ENCODE data around the gene RGS10. TPM values are rescaled to one million over a fixed set of nuclear protein-coding genes. Genes with fewer than 3 reads are reported as not detected.

Gene RGS10
- total RNA-seq, 1 experiment from 2014 or later: 10.6 TPM

DNA sequence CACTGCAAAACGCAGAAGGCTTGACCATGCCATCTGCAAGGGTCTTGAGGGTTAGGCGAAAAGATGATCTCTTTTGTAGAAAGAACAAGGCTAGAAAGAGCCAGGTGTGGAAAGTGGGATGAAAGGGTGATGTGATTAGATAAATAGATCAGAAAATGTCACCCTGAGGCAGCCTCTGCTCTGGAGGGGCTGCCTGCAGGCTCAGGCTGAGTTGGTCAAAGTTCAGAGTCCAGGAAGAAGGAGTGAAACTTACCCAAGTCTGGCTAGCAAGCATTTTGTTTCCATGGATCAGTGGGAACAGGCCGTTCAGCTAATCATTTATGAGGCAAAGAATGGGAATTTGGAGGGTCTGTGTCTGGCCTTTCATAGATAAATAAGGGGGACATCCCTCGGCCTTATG is 79.7 kb downstream of the RGS10 start:
- Histone ChIP-seq H3K56ac (ENCODE audit: insufficient read length, low read depth, low read length) (no peak overlapping the region), H3K23me2 (ENCODE audit: insufficient read length, low read depth, low read length, poor library complexity, severe bottlenecking) (no peaks in the 10 kb centered on the region), H3K4me2 (ENCODE audit: insufficient read depth, insufficient read length, low read length) (no peak overlapping the region), H3K23ac (ENCODE audit: insufficient read length, low read depth, low read length) (no peak overlapping the region), H2BK5ac (ENCODE audit: insufficient read length, low read length) (no peak overlapping the region), H4K20me1 (ENCODE audit: control insufficient read depth, insufficient read depth, insufficient read length) (no peaks in the 10 kb centered on the region), H2BK120ac (ENCODE audit: low read depth, low read length, poor library complexity, severe bottlenecking) (no peak overlapping the region), H2AK5ac (ENCODE audit: insufficient read length, low read length) (no peak overlapping the region), H3T11ph (ENCODE audit: low read length) (no peak overlapping the region), H4K8ac (replicated peaks; ENCODE audit: insufficient read length, low read depth, low read length) (no peak overlapping the region), H3K9ac (ENCODE audit: extremely low read depth, insufficient read length, low read length) (no peak overlapping the region), H2AFZ (ENCODE audit: low read length) (no peak overlapping the region), H3K4ac (ENCODE audit: low read depth, low read length) (no peak overlapping the region), H4K91ac (ENCODE audit: insufficient read length, low read depth, low read length) (no peak overlapping the region), H3K27me3 (ENCODE audit: insufficient read depth, low read length) (no peaks in the 10 kb centered on the region), H4K5ac (ENCODE audit: insufficient read length, low read depth, low read length) (no peak overlapping the region), H3K27ac (ENCODE audit: insufficient read length, low read depth, low read length) (no peak overlapping the region), H3K18ac (ENCODE audit: insufficient read length, low read depth, low read length) (no peak overlapping the region), H3K14ac (ENCODE audit: insufficient read depth, low read length) (no peak overlapping the region), H2BK12ac (ENCODE audit: insufficient read length, low read depth, low read length) (no peak overlapping the region), H3K9me3 (ENCODE audit: control insufficient read depth, low read depth, low read length) (no peaks in the 10 kb centered on the region), H3K79me1 (ENCODE audit: insufficient read depth, low read depth, low read length, poor library complexity, severe bottlenecking) (no peaks in the 10 kb centered on the region), H3K4me1 (ENCODE audit: insufficient read depth, low read length) (no peaks in the 10 kb centered on the region), H2BK20ac (ENCODE audit: low read depth, low read length, poor library complexity, severe bottlenecking) (no peak overlapping the region), H3K79me2 (ENCODE audit: insufficient read depth, low read length) (no peaks in the 10 kb centered on the region), H2BK15ac (ENCODE audit: low read depth, low read length) (no peak overlapping the region)
- no peak for DNase-seq
- Mint-ChIP-seq H3K9me3 (peaks cover 8 to 12% of the 10 kb centered on the region in 2 experiments), H3K4me3 (no peak overlapping the region), H3K36me3 (ENCODE audit: insufficient read depth in 1 of 3, low read depth in 3 of 3) (peaks cover 0 to 5% (median 2%) of the 10 kb centered on the region in 3 experiments; a peak in 4 of 7 replicates), H3K27ac (no peak overlapping the region), H3K27me3 (ENCODE audit: low read depth) (peaks cover 45% of the 10 kb centered on the region), H3K4me1 (peaks cover 0 to 11% of the 10 kb centered on the region in 2 experiments; a peak in 2 of 4 replicates)
- no CpG with 5 or more reads among the region's 4 CpGs for WGBS (ENCODE audit: extremely low coverage, insufficient read length, low lambda C conversion rate)
- no peak for TF ChIP-seq CTCF (conservative IDR thresholded peaks at IDR 0.05)
